ENCODE results near the gene MACROD2.

MACROD2 gene

GRCh38 chr20:14378326-14378725 lies 383.0 kb downstream of the MACROD2 start:
- Histone ChIP-seq H4K20me1 (ENCODE audit: low read depth, low read length) (no peaks in the 10 kb centered on the region), H3K9me3 (ENCODE audit: insufficient read depth, low read length) (no peaks in the 10 kb centered on the region), H3K9ac (ENCODE audit: low read length) (no peak overlapping the region), H3K36me3 (ENCODE audit: low read length) (no peaks in the 10 kb centered on the region), H3F3A (ENCODE audit: insufficient read depth) (no peaks in the 10 kb centered on the region), H3K4me2 (ENCODE audit: low read depth, low read length, poor library complexity, severe bottlenecking) (no peak overlapping the region), H3K79me2 (ENCODE audit: insufficient read depth, low read length) (no peaks in the 10 kb centered on the region), H3K27me3 (ENCODE audit: low read length) (no peaks in the 10 kb centered on the region), H2AFZ (ENCODE audit: low read depth, low read length, severe bottlenecking) (no peak overlapping the region), H3K4me3 (ENCODE audit: insufficient read depth, low read length, poor library complexity, severe bottlenecking) (no peak overlapping the region), H3K27ac (ENCODE audit: low read depth, low read length) (no peak overlapping the region), H3K9me2 (replicated peaks; ENCODE audit: insufficient read depth, low read length) (no peaks in the 10 kb centered on the region)
- TF ChIP-seq CTCF (IDR thresholded peaks at IDR 0.05; ENCODE audit: insufficient read depth, low read length, poor library complexity, severe bottlenecking) (no peak), EZH2phosphoT487 (conservative IDR thresholded peaks at IDR 0.05; ENCODE audit: low read length) (no peak)

DNA sequence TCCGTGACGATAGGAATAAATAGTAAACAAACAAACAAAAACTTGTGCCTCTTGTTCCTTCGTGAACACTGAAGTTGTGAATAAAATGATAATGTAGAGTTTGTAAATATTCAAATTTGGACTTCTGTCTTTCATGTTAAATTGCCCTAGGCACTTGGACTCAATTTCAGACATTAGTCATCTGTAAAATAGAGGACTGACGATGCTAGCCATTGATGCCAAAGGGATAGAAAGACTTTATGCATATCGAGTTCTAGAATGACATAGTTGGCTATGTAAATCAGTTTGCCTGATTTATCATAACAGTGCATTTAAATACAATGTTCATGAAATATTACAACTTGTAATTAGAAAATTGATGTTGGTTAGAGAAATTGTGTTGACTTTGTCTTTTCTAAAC lies 388.0 kb downstream of the MACROD2 start:
- Histone ChIP-seq H3K9me2 (replicated peaks; ENCODE audit: insufficient read depth, low read length) (no peaks in the 10 kb centered on the region), H4K20me1 (ENCODE audit: low read depth, low read length) (no peaks in the 10 kb centered on the region), H3K9ac (ENCODE audit: low read length) (no peak overlapping the region), H3K27me3 (ENCODE audit: low read length) (no peaks in the 10 kb centered on the region), H3F3A (ENCODE audit: insufficient read depth) (no peaks in the 10 kb centered on the region), H2AFZ (ENCODE audit: low read depth, low read length, severe bottlenecking) (no peak overlapping the region), H3K4me2 (ENCODE audit: low read depth, low read length, poor library complexity, severe bottlenecking) (no peak overlapping the region), H3K36me3 (ENCODE audit: low read length) (no peaks in the 10 kb centered on the region), H3K4me3 (ENCODE audit: insufficient read depth, low read length, poor library complexity, severe bottlenecking) (no peak overlapping the region), H3K9me3 (ENCODE audit: insufficient read depth, low read length) (no peaks in the 10 kb centered on the region), H3K79me2 (ENCODE audit: insufficient read depth, low read length) (no peaks in the 10 kb centered on the region), H3K27ac (ENCODE audit: low read depth, low read length) (no peak overlapping the region)
- TF ChIP-seq CTCF (IDR thresholded peaks at IDR 0.05; ENCODE audit: insufficient read depth, low read length, poor library complexity, severe bottlenecking) (no peak), EZH2phosphoT487 (conservative IDR thresholded peaks at IDR 0.05; ENCODE audit: low read length) (no peak)

- Histone ChIP-seq H3K9me3 (ENCODE audit: insufficient read depth, low read length) (no peaks in the 10 kb centered on the region), H3K9me2 (replicated peaks; ENCODE audit: insufficient read depth, low read length) (no peaks in the 10 kb centered on the region), H3F3A (ENCODE audit: insufficient read depth) (no peaks in the 10 kb centered on the region), H4K20me1 (ENCODE audit: low read depth, low read length) (no peaks in the 10 kb centered on the region), H3K4me2 (ENCODE audit: low read depth, low read length, poor library complexity, severe bottlenecking) (no peak overlapping the region), H3K27me3 (ENCODE audit: low read length) (no peaks in the 10 kb centered on the region), H3K4me3 (ENCODE audit: insufficient read depth, low read length, poor library complexity, severe bottlenecking) (no peak overlapping the region), H3K36me3 (ENCODE audit: low read length) (no peaks in the 10 kb centered on the region), H3K9ac (ENCODE audit: low read length) (no peak overlapping the region), H3K27ac (ENCODE audit: low read depth, low read length) (no peak overlapping the region), H2AFZ (ENCODE audit: low read depth, low read length, severe bottlenecking) (no peak overlapping the region), H3K79me2 (ENCODE audit: insufficient read depth, low read length) (no peaks in the 10 kb centered on the region)
- TF ChIP-seq EZH2phosphoT487 (conservative IDR thresholded peaks at IDR 0.05; ENCODE audit: low read length) (no peak), CTCF (IDR thresholded peaks at IDR 0.05; ENCODE audit: insufficient read depth, low read length, poor library complexity, severe bottlenecking) (no peak)
Measured at GRCh38 chr20:14384416-14385175, 389.3 kb downstream of the MACROD2 start.
